Neural progenitor cell (in vitro differentiated cells): ENCODE measurements around the gene PPIH.

Experiments used
- CTCF ChIP-seq: fragments of 200-600 bp; sonication (generic); IDR thresholded peaks from 2 replicates; pipeline ENCODE4 v1.5.1; 2017; ENCODE audit warnings: antibody characterized with exemption, mild to moderate bottlenecking
- EZH2 ChIP-seq: fragments of 200-600 bp; sonication (generic); IDR thresholded peaks from 2 replicates; pipeline ENCODE4 v1.6.1; 2017; ENCODE audit warnings: antibody characterized with exemption, mild to moderate bottlenecking, moderate library complexity
- EZH2phosphoT487 ChIP-seq: fragments of 200-600 bp; sonication (generic); IDR thresholded peaks from 2 replicates; pipeline ENCODE4 v1.6.1; 2017; ENCODE audit warnings: antibody characterized with exemption

DNA sequence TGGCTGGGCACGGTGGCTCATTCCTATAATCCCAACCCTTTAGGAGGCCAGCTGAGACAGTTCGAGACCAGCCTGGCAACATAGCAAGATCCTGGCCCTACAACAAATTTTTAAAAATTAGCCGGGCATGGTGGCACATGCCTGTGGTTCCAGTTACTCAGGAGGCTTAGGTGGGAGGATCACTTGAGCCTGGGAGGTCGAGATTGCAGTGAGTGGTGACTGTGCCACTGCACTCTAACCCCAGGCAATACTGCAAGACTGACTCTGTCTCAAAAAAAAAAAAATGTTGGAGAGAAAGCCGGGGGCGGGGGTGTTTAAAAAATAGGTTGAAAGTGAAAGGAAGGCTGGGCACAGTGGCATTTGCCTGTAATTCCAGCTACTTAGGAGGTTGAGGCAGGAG, 65.3 kb downstream of the PPIH start:
- TF ChIP-seq CTCF (no peak), EZH2 (no peak), EZH2phosphoT487 (no peak)
